PC-9 (cell line): ENCODE data around the gene MCMBP.

ENCODE experiments used
- CTCF ChIP-seq: fragments of 200-600 bp; sonication (generic); conservative IDR thresholded peaks from 2 replicates; pipeline ENCODE4 v1.6.1; 2017; ENCODE audit warnings: mixed run types, antibody characterized with exemption, mild to moderate bottlenecking, moderate library complexity
- EZH2 ChIP-seq: fragments of 200-600 bp; sonication (generic); IDR thresholded peaks from 2 replicates; pipeline ENCODE4 v1.8.0; 2017; ENCODE audit warnings: antibody characterized with exemption, low read depth

- TF ChIP-seq CTCF, result peak; percentile 76
- TF ChIP-seq EZH2, result no peak
These were observed 13.0 kb downstream of the MCMBP start for GRCh38 chr10:119859420-119860258.
